HG02870 (cell line): ENCODE results near the gene DCUN1D4.
A peak's percentile ranks its signal among the peaks of the same experiment; 100 is the strongest.

Experiments
- ATAC-seq: cut with Tn5 transposase; IDR thresholded peaks from one replicate; pipeline ENCODE4 v1.9.1; 2021; ENCODE audit warnings: mild to moderate bottlenecking, moderate library complexity; ENCODE audit not compliant: unreplicated experiment

DCUN1D4 gene

DNA sequence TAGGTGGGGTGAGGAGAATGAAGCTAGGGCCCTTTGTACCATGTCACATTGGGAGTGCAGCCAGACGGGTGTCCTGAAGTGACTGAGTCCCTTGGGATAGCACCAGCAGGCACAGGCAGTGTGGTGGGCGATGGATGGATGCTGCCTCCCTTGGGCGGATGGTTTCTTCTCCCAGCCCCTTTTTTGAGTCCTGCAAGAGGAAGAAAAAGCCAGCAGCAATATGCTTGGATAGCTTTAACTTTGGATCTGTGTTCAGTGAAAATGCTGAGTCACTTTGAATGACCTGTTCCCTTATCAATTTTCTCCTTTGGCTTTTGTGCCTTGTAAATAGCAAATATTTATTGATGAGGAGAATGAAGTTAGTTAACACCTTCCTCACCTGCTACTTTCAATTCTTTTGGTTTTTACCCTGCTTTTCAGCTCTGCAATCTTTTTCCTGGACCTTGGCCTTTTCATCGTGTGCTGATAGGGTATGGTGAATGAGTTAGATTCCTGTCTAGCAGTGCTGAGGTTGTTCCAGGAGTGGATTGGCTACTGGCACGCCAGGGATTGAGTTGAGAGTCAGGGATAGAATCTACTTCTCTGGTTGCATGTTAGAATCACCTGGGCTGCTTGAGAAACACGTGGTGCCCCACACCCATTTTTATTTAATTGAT lies 10.2 kb downstream of the DCUN1D4 start:
- ATAC-seq: no peak

GRCh38 chr4:51855270-51855669 lies 12.3 kb downstream of the DCUN1D4 start:
- ATAC-seq: no peak

GRCh38 chr4:51855751-51856150 lies 12.8 kb downstream of the DCUN1D4 start:
- ATAC-seq: no peak

GRCh38 chr4:51858605-51859202 lies 15.8 kb downstream of the DCUN1D4 start:
- ATAC-seq: no peak

GRCh38 chr4:51859476-51860031 lies 16.6 kb downstream of the DCUN1D4 start:
- no peak for ATAC-seq

GRCh38 chr4:51862199-51862598 lies 19.2 kb downstream of the DCUN1D4 start:
- no peak for ATAC-seq

DNA sequence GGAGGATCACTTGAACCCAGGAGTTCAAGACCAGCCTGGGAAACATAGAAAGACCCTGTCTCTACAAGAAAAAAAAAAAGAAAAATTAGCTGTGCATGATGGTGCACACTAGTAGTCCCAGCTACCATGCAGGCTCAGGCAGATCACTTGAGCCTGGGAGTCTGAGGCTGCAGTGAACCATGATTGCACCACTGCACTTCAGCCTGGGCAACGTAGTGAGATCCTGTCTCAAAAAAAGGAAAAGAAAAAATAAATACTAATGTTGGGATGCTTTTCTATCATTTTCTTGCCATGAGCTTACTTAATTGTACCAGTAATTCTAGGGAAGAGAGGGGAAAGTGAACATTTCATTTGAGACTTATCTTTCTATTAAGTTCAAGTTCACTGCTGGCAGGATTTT lies 19.8 kb downstream of the DCUN1D4 start:
- no peak for ATAC-seq

DNA sequence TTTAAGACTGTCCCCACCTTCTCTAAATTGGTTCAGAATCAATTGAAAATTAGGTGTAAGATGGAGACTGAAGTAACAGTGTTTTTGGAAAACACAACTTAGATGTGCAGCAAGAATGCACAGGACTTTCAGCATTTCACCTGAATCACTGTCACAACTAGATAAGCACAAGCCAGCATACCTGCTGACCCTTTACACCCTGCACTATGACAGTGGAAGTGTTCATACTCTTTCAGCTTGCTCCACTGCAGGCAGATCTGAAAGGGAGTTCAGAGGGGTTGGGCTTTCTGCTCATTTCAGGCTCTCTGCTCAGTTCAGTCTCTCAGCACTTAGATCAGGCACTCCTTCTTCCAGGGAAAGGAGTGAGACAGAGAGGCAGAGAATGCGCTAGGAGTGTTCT lies 22.8 kb downstream of the DCUN1D4 start:
- ATAC-seq: no peak

DNA sequence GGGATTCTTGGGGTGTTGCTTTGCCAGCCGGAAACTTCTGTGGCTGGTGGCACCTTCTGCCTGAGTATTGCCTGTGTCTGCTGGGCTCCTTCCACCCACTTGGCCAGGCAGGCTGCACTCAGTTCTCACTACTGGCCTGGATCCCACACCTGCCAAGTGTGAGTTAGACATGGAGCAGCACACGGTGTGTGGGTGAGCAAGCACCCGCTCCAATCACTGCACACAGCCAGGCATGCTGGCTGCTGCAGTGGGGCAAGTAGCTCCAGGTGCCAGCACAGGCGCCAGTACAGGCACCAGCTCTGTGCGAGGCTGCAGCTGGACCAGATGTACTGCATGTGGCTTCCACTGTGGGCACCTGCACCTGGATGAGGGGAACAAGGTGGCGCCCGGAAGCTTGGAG lies 23.9 kb downstream of the DCUN1D4 start:
- ATAC-seq: no peak

- ATAC-seq: no peak
Observed at GRCh38 chr4:51867689-51868448, 24.9 kb downstream of the DCUN1D4 start.

- no peak for ATAC-seq
Observed at GRCh38 chr4:51868449-51868847, 25.5 kb downstream of the DCUN1D4 start.

GRCh38 chr4:51870441-51871188 lies 27.7 kb downstream of the DCUN1D4 start:
- ATAC-seq: no peak

GRCh38 chr4:51872283-51872997 lies 29.5 kb downstream of the DCUN1D4 start:
- no peak for ATAC-seq

- no peak for ATAC-seq
Observed at GRCh38 chr4:51874551-51874950, 31.6 kb downstream of the DCUN1D4 start.

DNA sequence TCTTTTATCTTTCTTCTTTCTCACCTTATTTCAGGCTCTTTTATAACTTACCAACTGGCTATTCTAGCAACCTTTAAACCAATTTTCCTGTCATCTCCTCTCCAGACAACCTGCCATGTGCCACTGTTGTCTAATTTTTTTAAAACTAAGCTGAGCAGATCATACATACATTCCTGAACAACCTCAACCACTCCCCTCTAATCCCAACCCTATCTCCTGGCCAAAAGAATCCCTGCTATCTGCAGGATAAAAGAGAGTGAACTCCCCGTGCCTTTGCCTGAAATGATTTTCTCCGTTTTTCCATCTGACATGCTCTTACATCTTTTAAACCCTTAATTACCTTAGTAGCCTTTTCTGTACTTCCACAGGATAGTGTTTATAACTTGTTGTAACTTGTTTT lies 35.5 kb downstream of the DCUN1D4 start:
- ATAC-seq: no peak

DNA sequence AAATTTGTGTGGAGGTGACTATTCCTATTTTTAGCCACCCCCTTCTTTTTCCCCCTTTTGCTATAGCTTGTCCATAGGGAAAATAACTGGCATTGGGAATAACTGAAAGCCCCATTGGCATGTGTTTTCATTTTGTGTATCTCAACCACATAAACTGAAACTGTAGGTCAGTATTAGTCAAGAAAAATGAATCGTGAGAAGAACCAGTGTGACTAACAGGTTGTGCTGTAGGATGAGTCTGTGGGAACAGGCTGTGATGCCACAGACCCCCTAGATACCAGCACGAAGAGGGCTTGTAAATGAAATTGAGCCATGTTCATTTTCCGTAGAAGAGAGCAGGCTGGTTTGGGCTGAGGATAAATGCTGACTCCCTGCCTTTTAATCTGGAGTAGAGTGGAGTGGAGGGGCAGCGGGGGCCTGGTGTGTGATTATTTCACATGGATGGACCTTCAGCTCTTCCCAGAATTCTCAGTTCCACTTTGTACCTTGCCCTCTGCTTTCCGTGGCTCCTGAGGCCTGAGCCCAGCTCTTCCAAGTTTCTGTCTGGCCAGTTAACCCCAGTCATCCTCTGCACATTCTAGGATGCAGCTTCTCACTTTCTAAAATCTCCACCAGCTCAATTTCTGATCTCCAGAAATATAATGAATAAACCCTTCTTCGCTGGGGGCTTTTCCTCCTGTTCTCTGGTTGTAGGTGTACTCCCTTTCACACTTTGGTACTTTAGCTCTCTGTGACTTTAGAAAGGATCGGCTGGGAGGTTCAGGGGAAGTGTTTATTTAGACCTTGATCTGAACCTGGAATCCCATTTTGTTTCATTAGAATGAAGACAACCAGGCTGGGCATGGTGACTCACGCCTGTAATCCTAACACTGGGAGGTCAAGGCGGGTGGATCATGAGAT lies 37.3 kb downstream of the DCUN1D4 start:
- no peak for ATAC-seq

DNA sequence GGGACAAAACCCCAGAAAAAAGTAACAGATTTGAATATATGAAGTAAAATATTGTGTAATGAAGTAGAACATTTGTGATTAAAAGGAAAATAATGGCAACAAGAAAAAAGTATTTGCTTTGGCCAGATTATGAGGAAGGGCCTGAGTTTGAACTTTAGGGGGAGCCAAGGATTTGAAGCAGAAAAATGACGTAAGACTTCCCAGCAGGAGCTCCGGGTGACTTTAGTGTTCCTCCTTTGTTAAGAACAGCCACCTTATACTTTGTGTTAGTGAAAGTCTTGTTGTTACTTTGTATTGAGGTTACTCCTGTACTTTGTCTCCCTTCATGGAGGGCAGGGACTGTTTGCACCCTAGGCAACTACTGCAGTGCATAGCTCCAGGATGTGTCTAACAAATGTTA lies 41.1 kb downstream of the DCUN1D4 start:
- ATAC-seq: no peak

- no peak for ATAC-seq
Observed at GRCh38 chr4:51884606-51885005, 41.7 kb downstream of the DCUN1D4 start.

DNA sequence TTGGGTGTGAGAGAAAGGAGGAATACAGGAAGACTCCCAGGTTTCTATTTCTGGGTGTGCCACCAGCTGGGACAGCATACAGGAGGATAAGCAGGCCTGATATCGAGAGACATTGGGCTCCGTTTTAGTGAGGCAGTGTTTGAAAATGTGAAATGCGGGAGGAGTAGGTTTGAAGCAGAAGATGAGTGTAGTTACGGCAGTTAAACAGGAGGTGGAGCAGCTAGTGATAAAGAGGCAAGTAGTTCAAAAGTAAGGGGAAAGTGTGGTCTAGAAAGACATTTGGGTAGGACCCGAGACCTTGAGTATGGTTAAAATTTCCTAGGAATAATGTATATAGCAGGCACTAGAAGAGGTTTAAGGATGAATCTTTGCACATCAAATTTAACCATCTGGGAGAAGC lies 42.4 kb downstream of the DCUN1D4 start:
- ATAC-seq: peak; percentile 71

- ATAC-seq: no peak
Observed at GRCh38 chr4:51890760-51891159, 47.8 kb downstream of the DCUN1D4 start.
